Epithelial cell of esophagus (primary cell): ENCODE measurements around the gene SPINK4.

Source experiments
- DNase-seq: peaks from one replicate; pipeline ENCODE4 v3.0.0; 2010; ENCODE audit warnings: low read depth
- H3K4me3 ChIP-seq: 2 replicates; pipeline ENCODE4 v1.5.1; 2011; ENCODE audit warnings: mild to moderate bottlenecking, low read length, control low read depth
- TF ChIP-seq, protein P1 (sequence below): IDR thresholded peaks from 2 replicates; pipeline ENCODE4 v1.5.1; 2011; ENCODE audit warnings: low read depth, mild to moderate bottlenecking, low read length, control low read depth, inconsistent platforms; ENCODE audit not compliant: insufficient read depth; ENCODE audit errors: missing control alignments

SPINK4 gene

DNA sequence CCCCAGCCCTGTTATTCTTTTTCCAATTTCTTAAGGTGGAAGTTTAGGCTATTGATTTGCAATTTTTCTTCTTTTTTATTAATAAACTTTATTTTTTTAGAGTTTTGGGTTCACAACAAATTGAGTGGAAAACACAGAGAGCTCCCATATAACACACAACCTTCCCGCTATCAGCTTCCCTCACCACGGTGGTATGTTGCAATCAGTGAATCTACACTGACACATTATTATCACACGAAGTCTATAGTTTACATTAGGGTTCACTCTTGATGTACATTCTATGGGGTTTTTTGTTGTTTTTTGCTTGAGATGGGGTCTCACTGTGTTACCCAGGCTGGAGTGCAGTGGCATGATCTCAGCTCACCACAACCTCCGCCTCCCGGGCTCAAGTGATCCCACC is 45.5 kb downstream of the SPINK4 start:
- no peak overlapping the region for H3K4me3 ChIP-seq
- DNase-seq, result peak; percentile 10
- TF ChIP-seq, protein P1, sequence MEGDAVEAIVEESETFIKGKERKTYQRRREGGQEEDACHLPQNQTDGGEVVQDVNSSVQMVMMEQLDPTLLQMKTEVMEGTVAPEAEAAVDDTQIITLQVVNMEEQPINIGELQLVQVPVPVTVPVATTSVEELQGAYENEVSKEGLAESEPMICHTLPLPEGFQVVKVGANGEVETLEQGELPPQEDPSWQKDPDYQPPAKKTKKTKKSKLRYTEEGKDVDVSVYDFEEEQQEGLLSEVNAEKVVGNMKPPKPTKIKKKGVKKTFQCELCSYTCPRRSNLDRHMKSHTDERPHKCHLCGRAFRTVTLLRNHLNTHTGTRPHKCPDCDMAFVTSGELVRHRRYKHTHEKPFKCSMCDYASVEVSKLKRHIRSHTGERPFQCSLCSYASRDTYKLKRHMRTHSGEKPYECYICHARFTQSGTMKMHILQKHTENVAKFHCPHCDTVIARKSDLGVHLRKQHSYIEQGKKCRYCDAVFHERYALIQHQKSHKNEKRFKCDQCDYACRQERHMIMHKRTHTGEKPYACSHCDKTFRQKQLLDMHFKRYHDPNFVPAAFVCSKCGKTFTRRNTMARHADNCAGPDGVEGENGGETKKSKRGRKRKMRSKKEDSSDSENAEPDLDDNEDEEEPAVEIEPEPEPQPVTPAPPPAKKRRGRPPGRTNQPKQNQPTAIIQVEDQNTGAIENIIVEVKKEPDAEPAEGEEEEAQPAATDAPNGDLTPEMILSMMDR, result no peak

DNA sequence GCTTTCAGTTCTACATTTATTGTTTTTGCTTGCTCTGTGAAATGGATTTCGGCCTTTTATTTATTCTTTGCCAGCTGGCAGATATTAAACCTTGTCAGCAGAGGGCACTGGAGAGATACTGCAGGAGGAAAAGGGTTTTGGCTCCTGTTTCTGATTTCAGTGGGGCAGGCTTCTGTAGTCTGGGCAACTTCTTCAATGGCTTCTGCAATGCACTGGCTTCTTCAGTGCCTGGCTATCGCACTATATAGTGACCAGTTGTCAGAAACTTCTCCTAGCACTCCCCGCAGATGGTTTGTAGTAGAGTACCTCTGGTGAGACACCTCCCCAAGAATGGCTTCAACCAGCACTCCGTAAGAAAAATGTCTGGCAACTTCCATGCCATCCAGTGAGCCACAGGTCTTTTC is 47.1 kb downstream of the SPINK4 start:
- TF ChIP-seq, protein P1, result peak; percentile 87
- DNase-seq, result peak; percentile 72
- H3K4me3 ChIP-seq, result no peak overlapping the region

DNA sequence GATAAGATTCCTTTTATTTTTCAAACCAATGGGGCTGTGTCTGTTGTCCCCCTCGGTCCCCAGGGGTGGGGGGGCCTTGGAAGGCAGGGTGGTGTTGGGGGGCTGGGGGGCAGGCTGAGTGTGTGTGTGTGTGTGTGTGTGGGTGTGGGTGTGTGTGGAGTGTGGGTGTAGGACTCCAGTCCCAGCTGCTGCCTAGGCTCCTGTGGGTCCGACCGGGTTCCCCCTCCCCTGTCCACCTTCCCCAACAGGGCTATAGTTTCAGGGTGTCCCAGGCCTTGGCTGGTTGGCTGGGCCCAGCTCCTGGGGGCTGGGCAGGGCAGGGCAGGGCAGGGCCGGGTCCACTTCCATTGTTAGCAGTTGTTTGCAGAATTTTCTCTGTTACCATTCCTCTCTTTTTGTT is 48.3 kb downstream of the SPINK4 start:
- DNase-seq, result no peak
- H3K4me3 ChIP-seq, result no peak overlapping the region
- TF ChIP-seq, protein P1, result no peak

DNA sequence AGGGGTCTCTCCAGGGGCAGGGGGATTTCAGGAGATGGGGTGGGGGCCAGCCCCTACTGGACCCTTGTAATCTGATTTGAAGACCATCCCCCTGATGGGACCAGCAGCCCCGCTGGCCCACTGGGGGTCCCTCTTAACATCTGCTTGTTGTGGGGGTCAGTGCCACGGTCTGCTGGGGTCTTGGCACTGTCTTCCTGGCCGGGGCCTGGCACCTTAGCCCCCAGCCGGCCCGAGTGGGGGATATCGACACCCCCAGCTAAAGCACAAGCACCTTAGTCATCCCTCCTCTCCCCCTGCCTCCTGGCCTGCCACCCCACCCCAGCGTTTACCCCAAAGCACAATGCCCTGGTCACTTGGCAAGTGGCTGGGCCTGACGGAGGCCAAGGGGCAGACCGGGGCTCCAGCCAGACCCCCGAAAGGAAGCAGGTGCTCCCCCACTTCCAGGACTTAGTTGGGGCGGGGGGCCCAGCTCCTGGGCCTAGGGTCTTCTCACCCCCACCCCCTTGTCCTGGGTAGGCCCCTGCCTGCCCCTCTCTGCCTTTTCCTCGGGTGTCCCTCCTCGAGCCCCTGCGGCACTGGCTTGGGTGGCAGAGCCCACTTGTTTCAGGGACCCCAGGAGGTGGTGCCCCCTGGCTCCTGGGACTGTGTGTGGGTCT is 49.0 kb downstream of the SPINK4 start:
- TF ChIP-seq, protein P1, result no peak
- DNase-seq, result no peak
- no peak overlapping the region for H3K4me3 ChIP-seq

DNA sequence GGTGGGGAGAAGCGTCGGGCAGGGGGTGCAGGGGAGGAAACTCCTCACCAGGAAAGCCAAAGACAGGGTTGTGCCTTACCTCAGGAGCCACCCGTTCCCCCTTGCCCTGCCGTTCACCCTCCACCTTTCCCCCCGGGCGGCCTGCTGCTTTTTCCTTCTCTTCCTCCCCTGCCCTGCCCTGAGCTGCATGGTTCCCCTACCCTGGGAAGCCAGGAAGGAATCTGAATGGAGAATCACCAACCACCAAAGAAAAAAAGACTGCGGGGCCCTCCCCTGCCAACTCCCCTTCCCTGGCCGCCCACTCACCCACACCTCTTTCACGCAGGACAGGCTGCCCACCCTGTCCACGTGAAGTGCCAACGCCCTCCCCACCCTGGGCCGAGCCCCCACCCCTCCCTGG is 49.5 kb downstream of the SPINK4 start:
- TF ChIP-seq, protein P1, result no peak
- peak overlapping the region; percentile 94 for H3K4me3 ChIP-seq
- DNase-seq, result no peak

DNA sequence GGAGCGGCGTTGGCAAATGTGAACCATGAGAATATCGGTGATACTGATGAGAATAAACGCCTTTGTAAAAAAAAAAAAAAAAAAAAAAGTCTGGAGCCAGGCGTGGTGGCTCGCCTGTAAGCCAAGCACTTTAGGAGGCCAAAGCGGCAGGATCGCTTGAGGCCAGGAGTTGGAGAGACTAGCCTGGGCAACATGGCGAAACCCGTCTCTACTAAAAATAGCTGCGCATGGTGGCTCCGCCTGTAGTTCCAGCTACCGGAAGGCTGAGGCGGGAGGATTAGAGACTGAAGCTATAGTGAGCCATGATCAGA is 49.9 kb downstream of the SPINK4 start:
- no peak for DNase-seq
- peak overlapping the region; percentile 94 for H3K4me3 ChIP-seq
- TF ChIP-seq, protein P1, result no peak
